Ammon's horn (tissue), 1 donor: Measurements from ENCODE around the gene SLC25A11.
"Not testable (repeated sequence)": the region's sequence is repeated elsewhere in the genome, so short reads cannot be mapped to it uniquely, and the experiment has no call there.

Source experiments
- DNase-seq: peaks from one replicate; pipeline ENCODE4 v3.0.0-alpha.2; 2016; ENCODE audit warnings: low spot score

The SLC25A11 gene

DNA sequence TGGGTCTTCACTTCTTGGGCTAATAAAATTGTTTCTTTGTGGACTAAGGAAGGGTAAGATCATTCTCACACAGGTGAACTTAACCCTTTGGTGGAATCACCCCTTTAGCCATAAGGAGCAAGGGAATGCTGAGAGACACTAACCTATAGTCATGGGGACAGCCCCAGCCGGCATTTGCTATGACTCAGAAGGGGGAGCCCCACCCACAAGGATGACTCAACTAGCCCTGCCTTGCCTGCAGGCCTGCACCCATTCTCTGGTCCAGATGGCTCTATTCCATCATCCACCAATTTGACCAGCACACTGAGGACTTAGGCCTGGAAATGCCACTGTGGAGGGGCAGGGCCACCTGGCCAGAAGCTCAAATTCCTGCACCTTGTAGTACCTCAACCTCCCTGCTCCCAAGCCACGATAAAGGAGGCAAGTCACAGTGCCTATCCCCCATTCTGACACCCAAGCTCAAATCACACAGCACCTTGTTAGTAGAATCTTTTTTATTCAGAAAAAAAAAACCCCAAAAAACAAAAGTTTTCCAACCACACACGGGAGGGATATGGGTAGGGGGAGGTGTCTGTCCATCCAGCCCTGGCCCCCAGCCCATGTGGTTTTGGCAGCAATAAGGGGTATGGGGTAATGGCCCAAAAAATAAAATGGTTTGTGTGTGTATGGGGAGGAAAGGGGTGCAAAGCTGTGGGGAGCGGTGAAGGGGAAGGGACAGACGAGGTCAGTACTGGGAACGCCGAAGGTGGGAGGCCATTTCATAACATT lies 5.5 kb upstream of the SLC25A11 start:
- peak; percentile 56 for DNase-seq

DNA sequence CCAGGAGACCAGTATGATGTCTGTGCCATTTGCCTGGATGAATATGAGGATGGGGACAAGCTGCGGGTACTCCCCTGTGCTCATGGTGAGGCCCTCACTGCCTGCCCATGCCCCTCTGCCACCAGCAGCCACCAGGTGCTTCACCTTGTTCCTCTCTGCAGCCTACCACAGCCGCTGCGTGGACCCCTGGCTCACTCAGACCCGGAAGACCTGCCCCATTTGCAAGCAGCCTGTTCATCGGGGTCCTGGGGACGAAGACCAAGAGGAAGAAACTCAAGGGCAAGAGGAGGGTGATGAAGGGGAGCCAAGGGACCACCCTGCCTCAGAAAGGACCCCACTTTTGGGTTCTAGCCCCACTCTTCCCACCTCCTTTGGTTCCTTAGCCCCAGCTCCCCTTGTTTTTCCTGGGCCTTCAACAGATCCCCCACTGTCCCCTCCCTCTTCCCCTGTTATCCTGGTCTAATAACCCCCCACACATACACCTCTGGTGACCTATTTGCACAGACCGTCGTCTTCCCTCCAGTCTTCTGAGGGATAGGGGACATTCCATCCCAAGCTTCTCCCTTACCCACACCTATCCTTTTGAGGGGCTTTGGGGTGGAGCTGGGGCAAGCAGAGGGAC lies 4.8 kb upstream of the SLC25A11 start:
- DNase-seq: no peak

DNA sequence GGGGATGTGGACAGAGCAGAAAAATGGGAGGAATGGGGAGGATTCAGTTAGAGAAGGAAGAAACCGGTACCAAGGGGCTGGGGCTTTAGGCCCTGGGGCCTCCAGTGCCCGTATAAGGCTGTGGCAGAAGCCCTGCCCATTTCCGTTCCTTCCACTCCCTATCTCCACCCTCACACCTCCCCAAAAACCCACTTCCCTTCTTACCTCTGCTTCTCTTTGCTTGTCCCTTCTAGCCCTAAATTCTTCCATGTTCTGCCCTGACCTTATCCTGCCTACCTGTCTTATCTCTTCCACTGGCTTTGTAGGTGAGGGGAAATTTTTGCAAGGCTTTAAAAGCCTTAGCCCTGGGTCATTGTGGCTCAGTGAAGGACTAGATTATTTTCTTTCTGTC lies 4.3 kb upstream of the SLC25A11 start:
- DNase-seq: no peak

DNA sequence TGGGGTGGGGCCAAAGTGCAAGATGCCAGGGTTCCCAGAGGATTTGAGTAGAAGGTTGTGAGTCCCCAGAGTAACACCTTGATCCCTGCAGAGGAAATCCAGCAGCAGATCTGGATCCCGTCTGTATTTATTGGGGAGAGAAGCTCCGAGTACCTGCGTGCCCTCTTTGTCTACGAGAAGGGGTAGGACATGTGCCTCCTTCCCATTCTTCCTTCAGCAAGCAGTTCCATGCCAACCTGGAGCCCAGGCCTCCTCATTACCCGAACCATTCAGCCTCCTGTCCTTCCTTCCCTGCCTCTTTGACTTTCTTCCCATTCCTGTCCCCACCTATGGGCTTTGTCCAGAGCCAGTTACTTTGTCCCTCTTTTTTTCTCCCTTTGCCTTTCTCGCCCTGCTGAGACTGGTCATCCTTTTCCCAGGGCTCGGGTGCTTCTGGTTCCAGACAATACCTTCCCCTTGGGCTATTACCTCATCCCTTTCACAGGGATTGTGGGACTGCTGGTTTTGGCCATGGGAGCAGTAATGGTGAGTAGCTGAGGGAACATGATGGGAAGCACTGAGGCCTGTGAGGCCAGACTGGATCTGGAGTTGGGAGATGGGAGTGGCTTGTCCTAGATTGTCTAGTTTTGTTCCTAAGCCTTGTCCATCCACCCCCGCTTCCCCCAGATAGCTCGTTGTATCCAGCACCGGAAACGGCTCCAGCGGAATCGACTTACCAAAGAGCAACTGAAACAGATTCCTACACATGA lies 3.1 kb upstream of the SLC25A11 start:
- no peak for DNase-seq

DNA sequence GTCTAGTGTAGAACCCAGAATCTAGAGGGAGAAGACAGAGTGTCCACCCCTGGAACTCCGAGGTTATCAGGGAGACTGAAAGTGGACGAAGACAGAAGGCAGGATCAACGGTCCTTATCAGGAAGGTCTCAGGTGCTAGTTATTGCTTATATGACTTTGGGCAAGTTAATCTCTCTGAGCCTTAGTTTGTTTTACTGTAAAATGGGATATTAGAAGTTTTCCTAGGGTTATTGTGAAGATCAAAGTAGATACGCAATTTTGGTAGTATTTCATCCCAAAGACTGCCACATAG lies 1.4 kb upstream of the SLC25A11 start:
- no peak for DNase-seq

DNA sequence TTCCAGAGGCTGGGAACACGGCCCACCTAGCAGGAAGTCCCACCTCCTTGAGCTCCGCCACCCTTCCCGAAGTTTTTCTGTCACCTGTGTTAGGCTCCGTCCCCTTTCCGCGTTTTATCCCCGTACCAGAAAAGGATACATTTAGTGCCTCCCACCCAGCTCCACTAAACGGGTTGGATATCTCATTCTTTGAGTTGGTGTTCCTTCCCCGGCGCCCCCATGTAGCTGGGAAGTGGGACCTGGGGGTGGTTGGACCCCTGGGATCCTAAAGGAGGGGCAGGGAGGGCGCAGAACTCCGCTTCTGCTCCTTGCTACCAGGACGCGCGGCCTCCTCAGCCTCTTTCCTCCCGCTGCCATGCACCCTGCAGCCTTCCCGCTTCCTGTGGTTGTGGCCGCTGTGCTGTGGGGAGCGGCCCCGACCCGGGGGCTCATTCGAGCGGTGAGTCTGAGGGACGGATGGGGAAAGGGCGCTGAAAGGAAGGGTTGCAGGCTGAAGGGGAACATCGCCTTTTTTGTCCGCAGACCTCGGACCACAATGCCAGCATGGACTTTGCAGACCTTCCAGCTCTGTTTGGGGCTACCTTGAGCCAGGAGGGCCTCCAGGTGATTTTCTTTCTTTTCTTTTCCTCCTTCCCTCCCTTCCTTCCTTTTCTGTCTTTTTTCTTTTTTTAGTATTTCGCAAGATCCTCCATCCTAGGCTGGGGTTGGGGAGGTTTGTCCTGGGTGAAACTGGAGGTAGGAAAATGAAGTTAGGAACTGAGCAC lies 891 bp upstream of the SLC25A11 start:
- DNase-seq: peak; percentile 90

DNA sequence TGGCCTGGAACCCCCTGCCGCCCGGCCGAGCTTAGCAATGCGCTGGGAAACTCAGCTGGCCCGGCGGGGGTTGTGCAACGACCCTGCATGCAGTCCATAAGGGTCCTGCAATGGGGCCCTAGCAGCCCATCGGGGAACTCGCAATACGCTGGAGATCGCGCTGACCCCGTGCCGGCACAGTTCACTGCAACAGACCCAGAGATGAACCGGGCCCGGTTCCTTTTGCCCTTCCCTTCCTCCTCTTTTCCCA lies 375 bp downstream of the SLC25A11 start:
- DNase-seq: no peak

DNA sequence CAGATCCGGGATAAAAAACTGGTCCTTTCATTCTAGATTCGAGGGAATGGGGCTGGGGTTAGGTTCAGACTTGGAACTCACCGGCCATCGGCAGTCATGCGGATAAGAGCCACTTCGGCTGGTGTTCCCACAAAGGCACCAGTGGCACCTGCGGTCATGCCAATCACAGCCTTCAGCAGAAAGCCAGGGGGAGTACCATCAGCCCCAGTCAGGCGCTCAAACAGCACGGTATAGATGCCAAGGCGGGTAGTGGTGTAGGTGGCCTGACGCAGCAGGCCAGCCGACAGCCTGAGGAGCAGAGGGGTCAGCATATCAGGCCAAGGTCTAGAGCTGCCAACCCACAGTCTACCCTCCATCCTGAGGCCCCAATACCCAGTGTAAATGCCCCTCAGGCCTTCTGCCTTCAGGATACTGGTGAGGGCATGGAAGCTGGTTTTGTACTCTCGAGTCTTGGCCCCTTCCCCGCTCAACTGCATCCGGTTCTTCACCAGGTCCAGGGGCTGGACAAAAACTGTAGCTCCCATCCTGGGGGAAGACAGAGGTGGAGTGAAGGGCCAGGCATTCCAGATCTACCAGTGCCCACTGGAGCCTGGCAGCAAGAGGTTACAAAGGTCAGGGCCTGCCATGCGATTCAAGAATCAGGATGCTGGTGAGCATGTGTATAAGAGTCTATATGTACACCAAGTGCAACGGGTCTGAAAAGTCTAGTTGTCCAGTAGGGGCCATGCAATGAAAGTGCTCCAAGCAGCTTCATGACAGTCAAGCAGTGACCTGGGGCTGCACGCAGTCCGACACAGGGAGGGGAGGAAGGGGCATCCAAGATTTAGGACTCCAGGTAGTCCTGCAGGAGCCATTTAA lies 929 bp downstream of the SLC25A11 start:
- DNase-seq: no peak

DNA sequence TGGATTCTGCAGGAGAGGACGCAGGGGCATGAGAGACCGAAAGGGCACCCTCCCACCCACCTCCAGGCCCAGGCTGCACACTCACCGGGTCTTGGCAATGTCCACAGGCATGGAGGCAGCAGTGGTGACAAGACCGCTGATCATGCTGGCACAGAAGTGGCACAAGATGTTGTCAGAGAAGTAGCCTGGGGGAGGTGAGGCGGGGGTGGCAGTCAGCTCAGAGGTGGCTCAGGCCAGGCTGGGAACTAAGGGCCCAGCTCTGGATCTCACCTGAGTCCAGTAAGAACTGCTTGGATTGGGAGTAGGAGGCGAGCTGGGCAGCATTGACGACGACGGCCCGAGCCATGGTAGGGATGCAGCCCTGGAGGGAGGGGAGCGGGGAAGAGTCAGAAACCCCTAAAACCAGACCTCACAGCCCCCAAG lies 1.8 kb downstream of the SLC25A11 start:
- no peak for DNase-seq

DNA sequence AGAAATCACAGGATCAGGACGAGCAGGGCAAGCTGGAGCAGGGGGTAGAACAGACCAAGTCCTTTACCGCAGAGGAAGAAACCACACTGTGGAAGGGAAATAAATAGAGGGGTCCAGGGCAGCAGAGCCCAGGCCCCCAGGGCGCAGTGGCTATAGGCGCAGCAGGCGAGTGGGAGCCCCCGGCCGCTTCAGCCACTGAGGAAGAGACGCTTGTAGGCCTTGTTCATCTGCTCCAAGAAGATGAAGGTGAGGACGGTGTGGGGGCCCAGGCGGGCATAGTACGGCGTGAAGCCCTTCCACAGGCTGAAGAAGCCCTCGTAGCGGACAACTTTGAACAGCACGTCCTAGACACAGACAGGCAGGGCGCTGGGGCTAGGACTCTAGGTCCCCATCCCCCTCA lies 2.3 kb downstream of the SLC25A11 start:
- DNase-seq: no peak

DNA sequence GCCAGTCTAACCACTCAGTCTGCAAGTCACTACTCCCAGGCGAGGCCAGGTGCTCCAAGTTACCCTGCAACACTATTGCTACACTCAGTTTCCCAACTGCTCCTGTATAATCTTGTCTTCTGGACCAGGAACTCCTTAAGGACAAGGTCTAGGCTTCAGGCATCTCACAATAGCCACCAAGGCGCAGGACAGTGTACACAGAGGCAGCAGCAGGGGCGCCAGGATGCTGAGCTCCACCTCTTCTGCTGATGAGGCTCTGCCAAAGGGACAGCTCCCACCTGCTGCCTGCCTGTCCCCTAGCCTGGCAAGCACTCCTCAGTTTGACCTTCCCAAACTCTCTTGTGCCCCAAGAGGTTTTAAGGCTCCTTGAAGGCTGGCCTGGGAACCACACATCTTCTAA lies 3.4 kb downstream of the SLC25A11 start:
- no peak for DNase-seq

DNA sequence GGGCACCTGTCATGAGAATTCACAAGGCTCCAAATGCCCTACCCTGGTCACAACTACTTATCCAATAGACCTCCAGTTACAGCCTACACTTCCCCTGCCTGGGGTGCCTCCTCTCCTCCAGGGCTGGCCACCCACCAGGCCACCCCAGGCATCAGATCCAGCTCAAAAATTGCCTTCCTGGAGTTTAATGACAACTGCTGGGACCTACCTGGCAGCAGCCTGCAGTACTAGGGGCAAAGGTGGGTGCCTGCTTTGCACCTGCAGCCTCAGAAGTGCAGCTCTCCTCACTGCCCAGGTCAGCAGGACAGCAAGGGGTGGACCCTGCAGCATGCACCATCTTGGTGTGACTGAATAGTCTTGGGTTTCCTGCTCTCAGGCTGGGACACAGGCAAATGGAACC lies 4.2 kb downstream of the SLC25A11 start:
- DNase-seq: no peak

DNA sequence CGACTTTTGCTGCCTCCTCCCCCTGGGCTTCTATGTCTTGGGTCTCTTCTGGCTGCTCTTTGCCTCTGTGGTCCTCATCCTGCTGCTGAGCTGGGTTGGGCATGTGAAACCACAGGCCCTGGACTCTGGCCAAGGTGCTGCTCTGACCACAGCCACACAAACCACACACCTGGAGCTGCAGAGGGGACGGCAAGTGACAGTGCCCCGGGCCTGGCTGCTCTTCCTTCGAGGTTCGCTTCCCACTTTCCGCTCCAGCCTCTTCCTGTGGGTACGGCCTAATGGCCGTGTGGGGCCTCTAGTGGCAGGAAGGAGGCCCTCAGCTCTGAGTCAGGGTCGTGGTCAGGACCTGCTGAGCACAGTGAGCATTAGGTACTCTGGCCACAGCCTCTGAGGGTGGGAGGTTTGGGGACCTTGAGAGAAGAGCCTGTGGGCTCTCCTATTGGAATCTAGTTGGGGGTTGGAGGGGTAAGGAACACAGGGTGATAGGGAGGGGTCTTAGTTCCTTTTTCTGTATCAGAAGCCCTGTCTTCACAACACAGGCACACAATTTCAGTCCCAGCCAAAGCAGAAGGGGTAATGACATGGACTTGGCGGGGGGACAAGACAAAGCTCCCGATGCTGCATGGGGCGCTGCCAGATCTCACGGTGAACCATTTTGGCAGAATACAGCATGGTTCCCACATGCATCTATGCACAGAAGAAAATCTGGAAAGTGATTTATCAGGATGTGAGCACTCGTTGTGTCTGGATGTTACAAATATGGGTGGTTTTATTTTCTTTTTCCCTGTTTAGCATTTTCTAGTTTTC lies 5.5 kb downstream of the SLC25A11 start:
- DNase-seq: no peak

DNA sequence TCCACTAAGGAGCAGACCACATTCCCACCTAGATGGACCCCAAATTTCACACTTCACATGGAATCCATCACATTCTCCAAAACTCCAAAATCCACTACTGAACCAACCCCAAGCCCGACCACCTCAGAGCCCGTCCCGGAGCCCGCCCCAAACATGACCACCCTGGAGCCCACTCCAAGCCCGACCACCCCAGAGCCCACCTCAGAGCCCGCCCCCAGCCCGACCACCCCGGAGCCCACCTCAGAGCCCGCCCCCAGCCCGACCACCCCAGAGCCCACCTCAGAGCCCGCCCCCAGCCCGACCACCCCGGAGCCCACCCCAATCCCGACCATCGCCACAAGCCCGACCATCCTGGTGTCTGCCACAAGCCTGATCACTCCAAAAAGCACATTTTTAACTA lies 6.2 kb downstream of the SLC25A11 start:
- DNase-seq: no peak

DNA sequence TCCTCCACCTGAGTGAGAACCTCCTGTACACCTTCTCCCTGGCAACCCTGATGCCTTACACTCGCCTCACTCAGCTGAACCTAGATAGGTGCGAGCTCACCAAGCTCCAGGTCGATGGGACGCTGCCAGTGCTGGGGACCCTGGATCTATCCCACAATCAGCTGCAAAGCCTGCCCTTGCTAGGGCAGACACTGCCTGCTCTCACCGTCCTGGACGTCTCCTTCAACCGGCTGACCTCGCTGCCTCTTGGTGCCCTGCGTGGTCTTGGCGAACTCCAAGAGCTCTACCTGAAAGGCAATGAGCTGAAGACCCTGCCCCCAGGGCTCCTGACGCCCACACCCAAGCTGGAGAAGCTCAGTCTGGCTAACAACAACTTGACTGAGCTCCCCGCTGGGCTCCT lies 7.1 kb downstream of the SLC25A11 start:
- DNase-seq: no peak

DNA sequence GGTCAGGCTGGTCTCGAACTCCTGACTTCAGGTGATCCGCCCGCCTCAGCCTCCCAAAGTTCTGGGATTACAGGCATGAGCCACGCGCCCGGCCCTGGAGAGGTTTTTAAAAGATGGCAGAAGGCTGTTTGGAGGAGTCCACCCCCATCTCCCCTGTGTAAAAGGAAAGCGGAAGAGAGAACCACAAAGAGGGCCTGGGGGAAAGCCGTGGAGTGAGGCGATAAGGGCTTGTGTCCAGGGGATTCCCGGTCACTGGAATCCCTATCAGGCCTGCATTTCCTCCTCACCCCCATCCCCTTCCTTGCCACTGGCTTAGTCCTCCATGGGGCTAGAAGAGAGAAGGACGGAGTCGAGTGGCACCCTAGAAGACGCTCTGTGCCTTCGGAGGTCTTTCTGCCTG lies 7.9 kb downstream of the SLC25A11 start, which contains the start of gene GP1BA:
TSS of gene GP1BA (plus strand) at position 315 of the 400 bp plus-strand sequence. CDS start 328 bp downstream, outside the sequence.
- DNase-seq: no peak

DNA sequence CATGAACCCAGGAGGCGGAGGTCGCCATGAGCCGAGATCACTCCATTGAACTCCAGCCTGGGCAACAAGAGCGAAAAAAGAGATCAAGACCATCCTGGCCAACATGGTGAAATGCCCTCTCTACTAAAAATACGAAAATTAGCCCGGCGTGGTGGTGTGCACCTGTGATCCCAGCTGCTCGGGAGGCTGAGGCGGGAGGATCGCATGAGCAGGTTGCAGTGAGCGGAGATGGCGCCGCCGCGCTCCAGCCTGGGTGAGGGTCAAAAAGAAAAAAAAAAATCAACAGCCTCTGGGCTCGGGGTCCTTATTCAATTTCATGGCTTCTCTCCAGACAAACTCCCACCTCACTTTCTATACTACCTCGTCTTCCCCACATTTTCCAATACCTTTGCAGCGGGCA lies 11.0 kb downstream of the SLC25A11 start:
- no peak for DNase-seq

DNA sequence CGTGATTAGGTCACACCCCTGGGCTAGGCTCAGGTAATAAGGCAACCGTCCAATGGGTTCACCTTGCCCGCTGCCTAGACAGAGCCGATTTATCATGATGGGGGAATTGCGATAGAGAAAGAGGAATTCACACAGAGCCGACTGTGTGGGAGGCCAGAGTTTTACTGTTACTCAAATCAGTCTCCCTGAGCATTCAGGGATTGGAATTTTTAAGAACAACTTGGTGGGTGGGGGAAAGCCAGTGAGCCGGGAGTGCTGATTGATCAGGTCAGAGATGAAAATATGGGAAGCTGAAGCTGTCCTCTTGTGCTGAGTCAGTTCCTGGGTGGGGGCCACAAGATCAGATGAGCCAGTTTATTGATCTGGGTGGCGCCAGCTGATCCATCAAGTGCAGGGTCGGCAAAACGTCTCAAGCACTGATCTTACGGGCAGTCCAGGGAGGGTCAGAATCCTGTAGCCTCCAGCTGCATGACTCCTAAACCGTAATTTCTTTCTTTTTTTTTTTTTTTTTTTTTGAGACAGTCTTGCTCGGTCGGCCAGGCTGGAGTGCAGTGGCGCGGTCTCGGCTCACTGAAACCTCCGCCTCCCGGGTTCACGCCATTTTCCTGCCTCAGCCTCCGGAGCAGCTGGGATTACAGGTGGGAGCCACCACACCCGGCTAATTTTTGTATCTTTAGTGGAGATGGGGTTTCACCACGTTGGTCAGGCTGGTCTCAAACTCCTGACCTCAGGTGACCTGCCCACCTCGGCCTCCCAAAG lies 13.1 kb downstream of the SLC25A11 start:
- DNase-seq: not testable (repeated sequence)

DNA sequence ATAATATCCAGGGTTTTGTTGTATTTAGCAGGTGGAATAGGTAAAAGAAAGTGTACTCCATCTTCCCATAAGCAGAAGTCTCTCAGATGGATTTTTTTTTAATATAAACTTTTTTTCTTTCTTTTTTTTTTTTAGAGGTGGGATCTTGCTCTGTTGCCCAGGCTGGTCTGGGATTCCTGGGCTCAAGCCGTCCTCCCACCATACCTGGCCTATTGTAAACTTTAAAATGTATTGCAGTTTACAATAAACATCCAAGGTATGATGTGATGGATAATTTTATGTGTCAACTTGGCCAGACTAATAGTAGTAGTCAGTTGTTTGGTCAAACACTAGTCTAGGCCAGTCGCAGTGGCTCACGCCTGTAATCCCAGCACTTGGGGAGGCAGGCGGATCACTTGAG lies 18.5 kb downstream of the SLC25A11 start:
- DNase-seq: no peak

DNA sequence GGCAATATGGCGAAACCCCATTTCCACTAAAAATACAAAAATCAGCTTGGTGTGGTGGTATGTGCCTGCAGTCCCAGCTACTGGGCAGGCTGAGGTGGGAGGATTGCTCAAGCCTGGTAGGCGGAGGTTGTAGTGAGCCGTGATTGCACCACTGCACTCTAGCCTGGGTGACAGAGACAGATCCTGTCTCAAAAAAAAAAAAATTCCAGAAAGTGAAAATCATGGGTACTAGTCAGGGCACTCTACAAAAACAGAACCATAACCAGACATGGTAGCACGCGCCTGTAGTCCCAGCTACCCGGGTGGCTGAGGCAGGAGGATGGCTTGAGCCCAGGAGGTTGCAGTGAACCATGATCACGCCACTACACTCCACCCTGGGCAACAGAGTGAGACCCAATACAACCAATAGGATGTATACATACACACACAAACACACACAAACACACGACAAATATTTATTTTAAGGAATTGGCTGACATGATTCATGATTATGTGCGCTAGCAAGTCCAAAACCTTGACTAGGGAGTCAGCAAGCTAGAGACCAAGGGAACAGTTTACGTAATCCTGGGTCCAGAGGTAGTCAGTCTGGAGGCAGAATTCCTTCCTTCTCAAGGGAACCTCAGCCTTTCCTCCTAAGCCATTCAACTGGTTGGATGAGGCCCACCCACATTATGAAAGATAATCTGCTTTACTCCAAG lies 19.3 kb downstream of the SLC25A11 start:
- DNase-seq: no peak
